Trophoblast cell (in vitro differentiated cells and primary cell): Measurements from ENCODE around the gene CRACR2B.

ENCODE experiments used
- DNase-seq, 2 donors: peaks; one replicate each; pipeline ENCODE4 v3.0.0-alpha.2; 2016
- H2AFZ ChIP-seq: 2 replicates; pipeline ENCODE4 v1.6.1; 2013; ENCODE audit warnings: low read length, moderate library complexity, mild to moderate bottlenecking; ENCODE audit not compliant: insufficient read depth, poor library complexity
- H2AK5ac ChIP-seq: 2 replicates; pipeline ENCODE4 v1.6.1; 2013; ENCODE audit warnings: mild to moderate bottlenecking, low read length
- H2BK120ac ChIP-seq: 2 replicates; pipeline ENCODE4 v1.6.1; 2013; ENCODE audit warnings: low read length, mild to moderate bottlenecking, moderate library complexity; ENCODE audit not compliant: insufficient read depth, poor library complexity
- H2BK12ac ChIP-seq: 2 replicates; pipeline ENCODE4 v1.6.1; 2013; ENCODE audit warnings: mild to moderate bottlenecking, low read length, moderate library complexity
- H2BK5ac ChIP-seq: 2 replicates; pipeline ENCODE4 v1.6.1; 2013; ENCODE audit warnings: low read length, low read depth, moderate library complexity, mild to moderate bottlenecking; ENCODE audit not compliant: poor library complexity
- H3K14ac ChIP-seq: 2 replicates; pipeline ENCODE4 v1.6.1; 2013; ENCODE audit warnings: mild to moderate bottlenecking, low read length
- H3K18ac ChIP-seq: 2 replicates; pipeline ENCODE4 v1.6.1; 2013; ENCODE audit warnings: mild to moderate bottlenecking, low read length
- H3K23ac ChIP-seq: 2 replicates; pipeline ENCODE4 v1.6.1; 2013; ENCODE audit warnings: low read length
- H3K27ac ChIP-seq: 2 replicates; pipeline ENCODE4 v1.5.1; 2013; ENCODE audit warnings: low read depth, mild to moderate bottlenecking, inconsistent platforms, low read length, moderate library complexity
- H3K27me3 ChIP-seq: 2 replicates; pipeline ENCODE4 v1.6.1; 2013; ENCODE audit warnings: inconsistent platforms, mild to moderate bottlenecking, low read length, moderate library complexity; ENCODE audit not compliant: insufficient read depth
- H3K36me3 ChIP-seq, 2 experiments: 1 replicate in 1 of 2; 2 replicates in 1 of 2; pipeline ENCODE4 v1.6.1; 2013; ENCODE audit warnings: low read length in 2 of 2, mild to moderate bottlenecking in 2 of 2, moderate library complexity in 1 of 2; ENCODE audit not compliant: insufficient read depth in 2 of 2, control insufficient read depth in 1 of 2
- H3K4ac ChIP-seq: 2 replicates; pipeline ENCODE4 v1.6.1; 2013; ENCODE audit warnings: low read depth, mild to moderate bottlenecking, low read length, moderate library complexity
- H3K4me1 ChIP-seq, 2 experiments: 1 replicate in 1 of 2; 2 replicates in 1 of 2; pipeline ENCODE4 v1.6.1; 2013; ENCODE audit warnings: low read length in 2 of 2, mild to moderate bottlenecking in 2 of 2, moderate library complexity in 1 of 2; ENCODE audit not compliant: insufficient read depth in 2 of 2, control insufficient read depth in 1 of 2
- H3K4me2 ChIP-seq: 2 replicates; pipeline ENCODE4 v1.6.1; 2013; ENCODE audit warnings: inconsistent platforms, mild to moderate bottlenecking, low read length, moderate library complexity
- H3K4me3 ChIP-seq: 2 replicates; pipeline ENCODE4 v1.5.1; 2013; ENCODE audit warnings: mild to moderate bottlenecking, low read depth, low read length, inconsistent platforms
- H3K79me1 ChIP-seq: one replicate; pipeline ENCODE4 v1.6.1; 2013; ENCODE audit warnings: low read length
- H3K79me2 ChIP-seq: 2 replicates; pipeline ENCODE4 v1.6.1; 2013; ENCODE audit warnings: low read length, mild to moderate bottlenecking; ENCODE audit not compliant: control insufficient read depth, insufficient read depth, poor library complexity
- H3K9ac ChIP-seq: 2 replicates; pipeline ENCODE4 v1.6.1; 2013; ENCODE audit warnings: mild to moderate bottlenecking, low read length
- H3K9me3 ChIP-seq: 2 replicates; pipeline ENCODE4 v1.6.1; 2013; ENCODE audit warnings: low read depth, mild to moderate bottlenecking, control low read depth, inconsistent platforms, low read length; ENCODE audit not compliant: insufficient read depth
- H4K12ac ChIP-seq: 2 replicates; pipeline ENCODE4 v1.6.1; 2013; ENCODE audit warnings: low read depth, mild to moderate bottlenecking, low read length, moderate library complexity
- H4K8ac ChIP-seq: 2 replicates; pipeline ENCODE4 v1.6.1; 2013; ENCODE audit warnings: low read depth, mild to moderate bottlenecking, low read length, moderate library complexity
- H4K91ac ChIP-seq: one replicate; pipeline ENCODE4 v1.6.1; 2013; ENCODE audit warnings: low read depth, mild to moderate bottlenecking, low read length, moderate library complexity
- WGBS: extraction: QIAGEN DNeasy Blood & Tissue Kit; methylation state at CpG from one replicate; pipeline ENCODE4 v1.1.7; 2013; ENCODE audit warnings: missing lambda C conversion rate; ENCODE audit not compliant: insufficient read length, insufficient coverage; ENCODE audit errors: extremely low coverage; 5-methylcytosine and 5-hydroxymethylcytosine counted together

The CRACR2B gene

GRCh38 chr11:833114-833791, 5.5 kb downstream of the CRACR2B start:
- peak in 1 of 2 donors; percentile 66 for DNase-seq
- H3K4me3 ChIP-seq = peak overlapping the region; percentile 80
- WGBS = no CpG with 5 or more reads among the region's 55 CpGs
- H3K9ac ChIP-seq = peak overlapping the region; percentile 86
- peak overlapping the region; percentile 23 for H2BK12ac ChIP-seq
- H3K27ac ChIP-seq = peak overlapping the region; percentile 52
- H2AK5ac ChIP-seq = peak overlapping the region; percentile 81
- peak overlapping the region; percentile 77 for H4K91ac ChIP-seq
- peaks cover 27% of the 10 kb centered on the region for H3K27me3 ChIP-seq
- H3K4ac ChIP-seq = peak overlapping the region; percentile 70
- peak overlapping the region; percentile 73 for H2BK5ac ChIP-seq
- H4K8ac ChIP-seq = peak overlapping the region; percentile 71
- peaks cover 43 to 44% of the 10 kb centered on the region in 2 experiments for H3K4me1 ChIP-seq
- H4K12ac ChIP-seq = peak overlapping the region; percentile 76
- peak overlapping the region; percentile 56 for H2AFZ ChIP-seq
- peak overlapping the region; percentile 66 for H3K4me2 ChIP-seq
- H3K79me1 ChIP-seq = peaks cover 15% of the 10 kb centered on the region
- H3K9me3 ChIP-seq = peaks cover 5% of the 10 kb centered on the region
- peak overlapping the region; percentile 86 for H3K14ac ChIP-seq
- no peak overlapping the region for H3K23ac ChIP-seq
- H2BK120ac ChIP-seq = peak overlapping the region; percentile 86
- H3K18ac ChIP-seq = peak overlapping the region; percentile 72
- H3K79me2 ChIP-seq = peaks cover 12% of the 10 kb centered on the region
- peaks cover 26 to 28% of the 10 kb centered on the region in 2 experiments for H3K36me3 ChIP-seq

GRCh38 chr11:833849-834311, 6.2 kb downstream of the CRACR2B start:
- Histone ChIP-seq H4K91ac (peak overlapping the region; percentile 77), H3K4ac (peak overlapping the region; percentile 70), H4K8ac (peak overlapping the region; percentile 71), H2BK5ac (peak overlapping the region; percentile 73), H4K12ac (peak overlapping the region; percentile 76), H3K27me3 (peaks cover 25% of the 10 kb centered on the region), H3K27ac (no peak overlapping the region), H3K14ac (peak overlapping the region; percentile 86), H3K79me1 (peaks cover 15% of the 10 kb centered on the region), H3K4me2 (peak overlapping the region; percentile 66), H3K9me3 (peaks cover 5% of the 10 kb centered on the region), H3K4me1 (peaks cover 38 to 41% of the 10 kb centered on the region in 2 experiments), H3K79me2 (peaks cover 12% of the 10 kb centered on the region), H2AK5ac (peak overlapping the region; percentile 81), H3K18ac (peak overlapping the region; percentile 72), H3K9ac (no peak overlapping the region), H2BK12ac (peak overlapping the region; percentile 23), H2AFZ (peak overlapping the region; percentile 56), H3K4me3 (peak overlapping the region; percentile 80), H3K23ac (no peak overlapping the region), H3K36me3 (peaks cover 32 to 35% of the 10 kb centered on the region in 2 experiments), H2BK120ac (peak overlapping the region; percentile 86)
- DNase-seq = no peak
- no CpG with 5 or more reads among the region's 9 CpGs for WGBS

GRCh38 chr11:834371-835316, 6.9 kb downstream of the CRACR2B start:
- Histone ChIP-seq H3K36me3 (peaks cover 40 to 42% of the 10 kb centered on the region in 2 experiments), H3K4me1 (peaks cover 32 to 33% of the 10 kb centered on the region in 2 experiments), H3K4me3 (no peak overlapping the region), H3K79me2 (peaks cover 12% of the 10 kb centered on the region), H2BK120ac (no peak overlapping the region), H2BK12ac (no peak overlapping the region), H4K8ac (peak overlapping the region; percentile 14), H3K79me1 (peaks cover 15% of the 10 kb centered on the region), H3K14ac (no peak overlapping the region), H3K18ac (peak overlapping the region; percentile 5), H2BK5ac (no peak overlapping the region), H4K91ac (no peak overlapping the region), H2AFZ (no peak overlapping the region), H4K12ac (no peak overlapping the region), H3K27me3 (peaks cover 20% of the 10 kb centered on the region), H2AK5ac (no peak overlapping the region), H3K4me2 (peak overlapping the region; percentile 14), H3K9ac (no peak overlapping the region), H3K9me3 (peaks cover 5% of the 10 kb centered on the region), H3K27ac (no peak overlapping the region), H3K4ac (peak overlapping the region; percentile 8), H3K23ac (no peak overlapping the region)
- no CpG with 5 or more reads among the region's 31 CpGs for whole genome bisulfite sequencing
- DNase-seq = peak; percentile 54 to 60

- Histone ChIP-seq H3K23ac (no peak overlapping the region), H3K4me3 (no peak overlapping the region), H2BK12ac (no peak overlapping the region), H4K12ac (no peak overlapping the region), H4K8ac (no peak overlapping the region), H3K9me3 (peaks cover 5% of the 10 kb centered on the region), H3K27me3 (peaks cover 6% of the 10 kb centered on the region), H3K36me3 (peaks cover 55 to 58% of the 10 kb centered on the region in 2 experiments), H3K4me1 (peaks cover 25 to 26% of the 10 kb centered on the region in 2 experiments), H4K91ac (no peak overlapping the region), H2AK5ac (no peak overlapping the region), H3K79me1 (peaks cover 15% of the 10 kb centered on the region), H2BK120ac (no peak overlapping the region), H3K14ac (no peak overlapping the region), H3K4me2 (no peak overlapping the region), H3K79me2 (peaks cover 15% of the 10 kb centered on the region), H2AFZ (no peak overlapping the region), H2BK5ac (no peak overlapping the region), H3K27ac (no peak overlapping the region), H3K9ac (no peak overlapping the region), H3K4ac (no peak overlapping the region), H3K18ac (peak overlapping the region; percentile 38)
- WGBS = no CpG with 5 or more reads among the region's 14 CpGs
- no peak for DNase-seq
Measured at GRCh38 chr11:836274-836673, 8.6 kb downstream of the CRACR2B start.
